PFSK-1 (cell line): Measurements from ENCODE around the gene SUN2.

ENCODE experiments used
- FOXP2 ChIP-seq: optimal IDR thresholded peaks from 2 replicates; pipeline ENCODE3; 2011; ENCODE audit warnings: borderline replicate concordance, control low read depth, inconsistent platforms; ENCODE audit not compliant: insufficient read depth; ENCODE audit errors: extremely low read length, extremely low read depth
- POLR2AphosphoS5 ChIP-seq: IDR thresholded peaks from 2 replicates; pipeline ENCODE4 v1.6.1; 2012; ENCODE audit warnings: low read depth, mild to moderate bottlenecking, control low read depth, low read length, moderate library complexity
- REST ChIP-seq, 2 experiments: IDR thresholded peaks; 2 replicates each; pipeline versions ENCODE4 v1.6.1 to v1.8.0; 2011 to 2012; ENCODE audit warnings: low read depth in 2 of 2, low read length in 2 of 2, control low read depth in 1 of 2, inconsistent platforms in 1 of 2, mild to moderate bottlenecking in 1 of 2, moderate library complexity in 1 of 2; ENCODE audit not compliant: insufficient read depth in 1 of 2
- SIN3A ChIP-seq: IDR thresholded peaks from 2 replicates; pipeline ENCODE4 v1.6.1; 2012; ENCODE audit warnings: mild to moderate bottlenecking, low read length, moderate library complexity, borderline replicate concordance; ENCODE audit not compliant: insufficient read depth
- TAF1 ChIP-seq: IDR thresholded peaks from 2 replicates; pipeline ENCODE4 v1.6.1; 2012; ENCODE audit warnings: low read length, control low read depth, borderline replicate concordance; ENCODE audit not compliant: insufficient read depth

The SUN2 gene

GRCh38 chr22:38718414-38718813, 37.4 kb downstream of the SUN2 start:
- TF ChIP-seq SIN3A, result no peak
- TF ChIP-seq FOXP2, result no peak
- no peak for TF ChIP-seq POLR2AphosphoS5
- TF ChIP-seq REST (IDR thresholded peaks at IDR 0.05; ENCODE audit: insufficient read depth in 1 of 2, low read depth in 2 of 2, low read length in 2 of 2), result no peak
- no peak for TF ChIP-seq TAF1

GRCh38 chr22:38717244-38717643, 38.6 kb downstream of the SUN2 start:
- no peak for TF ChIP-seq FOXP2
- no peak for TF ChIP-seq SIN3A
- no peak for TF ChIP-seq REST (IDR thresholded peaks at IDR 0.05; ENCODE audit: insufficient read depth in 1 of 2, low read depth in 2 of 2, low read length in 2 of 2)

- TF ChIP-seq FOXP2, result no peak
- no peak for TF ChIP-seq SIN3A
- TF ChIP-seq TAF1, result no peak
- no peak for TF ChIP-seq REST (IDR thresholded peaks at IDR 0.05; ENCODE audit: insufficient read depth in 1 of 2, low read depth in 2 of 2, low read length in 2 of 2)
- TF ChIP-seq POLR2AphosphoS5, result no peak
Observed at GRCh38 chr22:38716826-38717225, 39.0 kb downstream of the SUN2 start.

- TF ChIP-seq REST (IDR thresholded peaks at IDR 0.05; ENCODE audit: insufficient read depth in 1 of 2, low read depth in 2 of 2, low read length in 2 of 2) (no peak), TAF1 (no peak), SIN3A (no peak), FOXP2 (no peak), POLR2AphosphoS5 (no peak)
Observed at GRCh38 chr22:38716271-38716670, 39.5 kb downstream of the SUN2 start.

- no peak for TF ChIP-seq REST (IDR thresholded peaks at IDR 0.05; ENCODE audit: insufficient read depth in 1 of 2, low read depth in 2 of 2, low read length in 2 of 2)
- TF ChIP-seq SIN3A, result no peak
- no peak for TF ChIP-seq POLR2AphosphoS5
- TF ChIP-seq TAF1, result no peak
- TF ChIP-seq FOXP2, result no peak
Observed at GRCh38 chr22:38715852-38716251, 39.9 kb downstream of the SUN2 start.
